GM12865 (cell line): ENCODE data around the gene SMYD2.

Experiments used
- DNase-seq: peaks from one replicate; pipeline ENCODE4 v3.0.0; 2010; ENCODE audit warnings: low read depth
- H3K4me3 ChIP-seq: 2 replicates; pipeline ENCODE4 v1.5.1; 2011; ENCODE audit warnings: mild to moderate bottlenecking, low read depth, low read length, control low read depth
- TF ChIP-seq, protein P1 (sequence below): IDR thresholded peaks from 2 replicates; pipeline ENCODE4 v1.5.1; 2011; ENCODE audit warnings: low read length, control low read depth, low read depth, inconsistent platforms; ENCODE audit not compliant: insufficient read depth; ENCODE audit errors: missing control alignments

SMYD2 gene

DNA sequence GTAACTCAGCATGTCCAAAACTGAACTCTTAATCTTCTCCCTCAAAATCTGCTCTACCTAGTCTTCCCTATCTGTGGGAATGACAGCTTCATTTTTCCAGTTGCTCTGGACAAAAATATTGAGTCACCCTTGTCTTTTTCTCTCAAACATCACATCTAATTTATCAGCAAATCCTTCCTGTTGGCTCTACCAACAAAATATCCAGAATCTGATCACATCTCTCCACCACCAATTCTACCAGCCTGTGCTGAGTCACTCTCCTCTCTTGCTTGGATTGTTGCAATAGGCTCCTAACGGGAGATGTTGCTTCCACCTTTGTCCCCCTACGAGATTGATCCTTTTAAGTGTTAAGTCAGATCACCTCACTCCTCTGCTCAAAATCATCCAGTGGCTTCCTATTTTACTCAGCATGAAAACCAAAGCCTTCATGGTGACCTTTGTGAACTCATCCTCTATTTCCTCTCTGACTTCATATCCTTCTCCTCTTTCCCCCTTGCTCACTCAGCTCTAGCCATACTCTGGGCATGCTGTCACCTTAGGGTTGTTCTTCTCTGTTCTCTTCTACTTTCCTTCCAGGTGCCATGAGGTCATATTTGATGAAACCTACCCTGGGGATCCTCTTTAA lies 21.5 kb upstream of the SMYD2 start:
- H3K4me3 ChIP-seq = no peak overlapping the region
- TF ChIP-seq, protein P1, sequence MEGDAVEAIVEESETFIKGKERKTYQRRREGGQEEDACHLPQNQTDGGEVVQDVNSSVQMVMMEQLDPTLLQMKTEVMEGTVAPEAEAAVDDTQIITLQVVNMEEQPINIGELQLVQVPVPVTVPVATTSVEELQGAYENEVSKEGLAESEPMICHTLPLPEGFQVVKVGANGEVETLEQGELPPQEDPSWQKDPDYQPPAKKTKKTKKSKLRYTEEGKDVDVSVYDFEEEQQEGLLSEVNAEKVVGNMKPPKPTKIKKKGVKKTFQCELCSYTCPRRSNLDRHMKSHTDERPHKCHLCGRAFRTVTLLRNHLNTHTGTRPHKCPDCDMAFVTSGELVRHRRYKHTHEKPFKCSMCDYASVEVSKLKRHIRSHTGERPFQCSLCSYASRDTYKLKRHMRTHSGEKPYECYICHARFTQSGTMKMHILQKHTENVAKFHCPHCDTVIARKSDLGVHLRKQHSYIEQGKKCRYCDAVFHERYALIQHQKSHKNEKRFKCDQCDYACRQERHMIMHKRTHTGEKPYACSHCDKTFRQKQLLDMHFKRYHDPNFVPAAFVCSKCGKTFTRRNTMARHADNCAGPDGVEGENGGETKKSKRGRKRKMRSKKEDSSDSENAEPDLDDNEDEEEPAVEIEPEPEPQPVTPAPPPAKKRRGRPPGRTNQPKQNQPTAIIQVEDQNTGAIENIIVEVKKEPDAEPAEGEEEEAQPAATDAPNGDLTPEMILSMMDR = no peak
- peak; percentile 19 for DNase-seq

DNA sequence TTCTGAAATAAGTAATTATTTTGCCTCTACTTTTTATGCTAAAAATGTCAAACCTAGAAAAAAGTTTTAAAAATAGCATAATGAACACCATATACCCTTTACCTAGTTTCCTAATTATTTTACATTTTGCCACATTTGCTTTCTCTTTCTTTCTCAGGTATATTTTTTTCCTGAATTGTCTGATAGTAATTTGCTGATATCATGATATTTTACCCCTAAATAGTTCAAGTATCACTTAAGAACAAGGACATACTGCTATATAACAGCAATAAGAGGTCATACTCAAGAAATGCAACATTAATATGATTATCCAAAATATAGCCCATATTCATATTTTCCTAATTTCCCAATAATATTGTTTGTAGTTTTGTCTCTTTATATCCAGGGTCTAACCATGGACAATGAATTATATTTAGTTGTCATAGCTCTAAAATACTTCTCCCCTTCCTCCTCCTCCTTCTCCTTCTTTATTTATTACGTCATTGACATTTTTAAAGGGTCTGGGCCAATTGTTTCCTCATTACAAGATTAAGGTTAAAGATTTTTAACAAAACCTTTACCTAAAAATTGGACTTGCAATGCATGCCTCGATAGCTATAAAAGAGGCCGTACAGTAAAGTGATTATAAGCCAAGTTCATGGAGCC lies 20.3 kb upstream of the SMYD2 start:
- H3K4me3 ChIP-seq = no peak overlapping the region
- TF ChIP-seq, protein P1 = no peak
- DNase-seq = no peak

DNA sequence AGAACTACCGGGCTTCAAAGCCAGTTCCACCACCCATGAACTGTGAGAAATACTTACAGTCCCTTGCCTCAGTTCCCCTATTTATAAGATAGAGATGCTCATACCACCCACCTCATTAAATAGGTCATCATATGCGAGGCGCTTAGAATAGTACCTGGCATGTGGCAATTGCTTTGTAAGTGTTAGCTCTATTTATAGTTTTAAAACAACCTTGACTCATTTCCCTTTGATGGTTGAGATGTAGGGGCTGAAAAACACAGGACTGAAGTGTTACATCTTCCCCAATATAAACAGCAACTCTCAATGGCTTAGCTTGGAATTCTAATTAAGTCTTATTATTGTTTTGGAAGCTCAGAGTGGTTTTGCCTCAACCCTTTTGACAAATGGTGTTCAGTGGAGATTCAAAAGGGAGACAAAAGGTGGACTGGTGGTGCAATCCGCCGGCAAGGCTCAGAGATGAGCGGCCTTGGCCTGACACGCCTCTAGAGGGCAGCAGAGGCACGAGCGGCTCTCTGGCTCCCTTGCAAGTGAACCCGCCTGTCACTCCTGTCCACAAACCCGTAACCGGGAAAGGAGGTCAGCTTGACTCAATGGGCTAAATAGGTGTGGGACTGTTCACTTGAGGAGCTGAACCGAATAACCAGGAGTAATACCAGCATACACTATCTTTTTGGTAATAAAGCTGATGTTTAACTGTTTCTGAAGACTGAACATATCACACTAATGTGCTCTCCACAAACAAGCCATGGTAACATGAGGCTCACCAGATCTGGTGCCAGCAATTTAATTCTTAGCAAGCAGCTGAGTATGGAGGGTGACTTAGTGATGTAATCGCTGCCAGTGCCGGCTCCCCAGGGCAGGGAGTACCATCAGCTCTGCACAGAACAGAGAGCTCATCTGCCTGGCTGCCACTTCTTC lies 19.5 kb upstream of the SMYD2 start:
- no peak overlapping the region for H3K4me3 ChIP-seq
- TF ChIP-seq, protein P1 = peak; percentile 97
- DNase-seq = peak; percentile 77

DNA sequence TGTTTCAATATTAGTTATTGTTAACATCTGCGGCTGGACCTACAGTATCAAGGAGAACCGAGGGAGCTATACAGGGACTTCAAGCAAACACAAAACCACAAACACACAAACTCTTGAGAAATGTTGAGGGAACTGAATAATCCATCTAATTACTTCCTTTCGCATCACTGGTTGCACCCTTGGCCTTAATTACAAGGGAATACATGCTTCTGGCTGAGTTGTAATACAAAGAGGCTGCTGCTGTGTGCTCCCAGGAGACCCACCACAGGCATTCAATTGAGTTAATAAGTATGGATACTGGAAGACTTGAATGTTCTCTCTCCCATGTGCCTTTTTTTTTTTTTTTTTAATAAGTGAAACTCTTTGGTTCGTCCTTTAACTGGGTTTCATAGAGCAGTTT lies 16.8 kb upstream of the SMYD2 start:
- TF ChIP-seq, protein P1 = no peak
- no peak for DNase-seq
- no peak overlapping the region for H3K4me3 ChIP-seq

DNA sequence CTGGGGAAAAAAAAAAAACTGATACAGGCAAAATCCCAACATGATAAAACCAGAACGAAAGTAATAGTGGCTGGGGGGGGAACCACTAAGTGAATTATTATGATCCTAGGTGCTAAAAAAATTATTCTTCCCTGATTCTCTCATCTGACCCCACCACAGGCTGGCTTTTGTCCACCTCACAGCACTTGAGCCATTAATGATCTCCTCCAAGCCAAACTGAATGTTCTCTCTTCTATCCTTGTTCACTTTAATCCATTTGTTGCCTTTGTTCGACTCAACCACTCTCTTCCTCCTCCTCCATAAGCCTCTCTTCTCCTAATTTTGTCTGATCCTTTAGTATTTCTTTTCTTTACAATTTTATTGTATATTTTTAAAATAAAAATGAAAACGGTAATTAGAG lies 16.0 kb upstream of the SMYD2 start:
- TF ChIP-seq, protein P1 = no peak
- DNase-seq = no peak
- no peak overlapping the region for H3K4me3 ChIP-seq

DNA sequence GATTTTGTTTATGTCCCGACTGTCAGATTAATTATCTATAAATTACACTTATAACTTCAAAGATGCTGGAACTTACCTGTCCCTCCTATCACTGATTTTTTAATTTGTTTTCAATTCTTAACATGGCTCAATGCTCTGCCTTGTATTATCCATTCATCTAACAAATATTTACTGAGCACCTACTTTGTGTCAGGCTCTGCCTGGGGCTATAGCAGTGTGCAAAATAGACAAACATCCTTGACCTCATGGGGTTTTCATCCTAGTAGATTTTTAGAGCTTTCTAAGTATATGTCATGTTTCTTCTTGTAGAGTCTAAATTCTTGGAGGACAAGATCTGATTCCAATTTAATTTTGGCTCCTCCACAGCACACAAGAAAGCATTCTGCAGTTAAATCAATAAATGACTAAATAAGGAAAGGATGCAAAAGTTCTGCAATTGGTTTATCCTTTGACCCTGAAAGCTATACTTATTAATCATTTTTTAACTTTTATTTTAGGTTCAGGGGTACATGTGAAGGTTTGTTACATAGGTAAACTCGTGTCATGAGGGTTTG lies 10.8 kb upstream of the SMYD2 start:
- no peak for DNase-seq
- TF ChIP-seq, protein P1 = no peak
- no peak overlapping the region for H3K4me3 ChIP-seq
